Measurements from ENCODE around the gene REX1BD. TPM values are rescaled to one million over a fixed set of nuclear protein-coding genes. Genes with fewer than 3 reads are reported as not detected.

REX1BD gene
- total RNA-seq, 2 experiments from 2014 or later: 81.2 to 83.3 TPM

DNA sequence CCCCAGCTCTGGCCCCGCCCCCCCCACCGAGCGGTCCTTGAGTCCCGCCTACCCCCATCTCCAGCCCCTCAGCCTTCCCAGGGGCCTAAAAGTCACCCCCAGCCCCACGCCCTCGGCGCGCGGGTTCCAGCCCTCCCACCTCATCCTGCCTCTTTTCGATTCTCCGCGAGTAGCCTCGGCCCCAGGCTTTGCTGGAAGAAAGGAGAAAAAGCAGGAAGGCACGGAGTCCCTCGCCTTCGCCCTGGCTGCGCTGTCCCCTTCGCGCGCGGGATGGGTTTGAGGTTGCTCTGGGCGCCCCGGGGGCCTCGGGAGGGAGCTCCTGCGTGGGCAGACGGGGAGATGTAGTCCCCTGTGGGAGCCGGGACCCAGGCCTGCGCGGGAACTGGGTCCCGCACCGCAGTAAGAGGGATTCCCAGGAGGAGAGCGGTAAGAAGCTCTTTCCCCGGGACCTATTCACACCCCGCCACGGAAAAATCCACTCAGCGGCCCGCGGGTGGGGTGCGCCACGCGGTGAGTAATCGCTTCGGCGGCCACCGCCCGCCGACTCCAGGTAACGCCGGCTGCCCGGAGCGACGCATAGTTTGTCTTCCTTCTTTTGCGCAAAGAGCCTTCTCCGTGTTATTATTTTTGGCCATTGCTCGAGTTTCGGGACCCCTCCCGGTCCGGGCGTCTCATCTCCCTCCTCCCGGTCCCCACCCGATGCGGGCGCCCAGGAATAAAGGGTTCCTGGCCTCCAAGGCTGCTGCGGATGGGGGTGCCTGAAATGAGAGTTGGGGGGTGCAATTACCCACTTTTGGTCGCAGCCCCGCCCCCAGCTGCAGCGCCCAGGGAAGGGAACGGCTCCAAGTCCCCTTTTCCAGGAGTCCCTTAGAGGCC is 18.9 kb downstream of the REX1BD start:
- Mint-ChIP-seq H3K27ac (no peak overlapping the region), H3K36me3 (ENCODE audit: low read depth) (no peaks in the 10 kb centered on the region), H3K4me3 (no peak overlapping the region), H3K27me3 (peaks cover 73% of the 10 kb centered on the region), H3K4me1 (peaks cover 13% of the 10 kb centered on the region), H3K9me3 (no peaks in the 10 kb centered on the region)
- ChIA-PET CTCF (no interaction called here), POLR2A (no interaction called here)
- no peak for DNase-seq

DNA sequence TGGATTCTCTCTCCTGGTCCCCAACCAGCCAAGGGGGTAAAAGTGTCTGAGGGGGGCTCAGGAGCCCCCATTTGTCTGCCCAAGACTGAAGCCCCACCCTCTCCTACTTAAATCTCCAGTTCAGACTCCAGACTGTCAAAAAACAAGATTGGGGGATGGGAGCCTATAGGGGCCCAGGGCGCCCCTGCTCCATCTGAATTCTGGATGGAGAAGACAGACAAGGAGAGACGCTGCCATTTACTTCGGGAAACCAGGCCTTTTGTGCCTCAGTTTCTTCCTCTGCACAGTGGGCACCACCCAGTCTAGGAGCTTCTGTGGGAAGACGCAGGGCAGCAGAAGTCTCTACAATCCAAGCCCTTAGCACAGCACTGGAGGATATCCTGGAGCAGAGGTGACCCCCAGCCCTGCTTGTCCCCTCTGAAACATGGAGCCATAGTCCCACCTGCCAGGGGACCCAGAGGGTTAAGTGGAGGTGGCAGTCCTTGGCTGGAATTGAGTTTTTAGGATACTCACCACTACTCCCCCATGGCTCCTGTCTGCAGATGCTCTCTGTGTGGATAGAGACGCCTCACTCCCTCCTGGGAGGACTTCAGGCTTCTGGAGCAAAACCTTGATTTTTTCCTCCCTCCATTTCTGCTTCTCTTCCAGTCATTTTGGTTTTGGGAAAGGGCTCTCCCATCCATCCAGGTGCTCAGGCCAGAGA is 19.7 kb downstream of the REX1BD start:
- ChIA-PET POLR2A (no interaction called here), CTCF (no interaction called here)
- no peaks in the 10 kb centered on the region for H3K9me3 Mint-ChIP-seq
- H3K4me1 Mint-ChIP-seq: peaks cover 13% of the 10 kb centered on the region
- no peak for DNase-seq
- no peak overlapping the region for H3K4me3 Mint-ChIP-seq
- no peak overlapping the region for H3K27ac Mint-ChIP-seq
- H3K27me3 Mint-ChIP-seq: peaks cover 69% of the 10 kb centered on the region
- no peaks in the 10 kb centered on the region for H3K36me3 Mint-ChIP-seq (ENCODE audit: low read depth)

DNA sequence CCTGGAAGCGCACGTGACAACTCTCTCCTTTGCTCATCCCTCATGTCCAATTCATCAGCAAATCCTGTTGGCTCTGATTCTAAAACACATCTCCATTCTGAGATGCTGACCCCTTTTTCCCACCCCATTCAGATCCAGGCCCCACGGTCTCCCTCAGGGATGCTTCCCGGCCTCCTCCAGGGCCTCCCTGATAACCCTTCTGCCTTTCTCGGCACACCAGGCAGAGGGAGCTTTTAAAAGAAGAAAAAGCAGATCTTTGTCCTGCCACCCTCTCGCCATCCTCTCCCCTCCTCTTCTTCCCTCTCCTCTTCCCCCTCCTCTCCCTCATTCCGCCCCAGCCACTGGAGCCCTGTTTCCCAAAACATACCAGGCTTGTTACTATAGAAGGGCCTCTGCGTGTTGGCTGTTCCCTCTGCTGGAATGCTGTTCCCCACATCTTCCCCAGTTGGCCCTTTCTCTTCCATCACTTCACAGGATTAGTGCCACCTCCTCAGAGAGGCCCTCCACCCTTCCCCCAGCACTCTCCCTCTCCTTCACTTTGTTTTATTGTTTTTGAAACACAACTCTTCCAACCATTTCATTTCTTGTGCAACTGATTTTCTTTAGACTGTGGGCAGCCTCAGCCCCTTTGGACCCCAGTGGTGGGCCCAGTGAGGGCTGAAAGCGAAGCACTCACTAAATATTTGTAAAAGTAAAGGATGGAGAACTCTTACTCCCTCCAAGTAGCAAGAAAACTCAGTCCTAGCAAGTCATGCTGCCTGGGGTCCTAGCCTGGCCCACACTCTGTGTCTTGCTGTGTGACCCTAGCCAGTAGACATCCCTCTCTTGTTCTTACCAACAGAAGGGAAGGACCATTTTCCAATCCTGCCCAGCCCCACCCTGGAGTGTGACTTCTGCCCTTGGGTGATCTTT is 20.5 kb downstream of the REX1BD start:
- Mint-ChIP-seq H3K4me3 (no peak overlapping the region), H3K4me1 (peaks cover 15% of the 10 kb centered on the region), H3K36me3 (ENCODE audit: low read depth) (no peaks in the 10 kb centered on the region), H3K9me3 (no peaks in the 10 kb centered on the region), H3K27ac (no peak overlapping the region), H3K27me3 (peaks cover 74% of the 10 kb centered on the region)
- ChIA-PET POLR2A (no interaction called here), CTCF (no interaction called here)
- no peak for DNase-seq

DNA sequence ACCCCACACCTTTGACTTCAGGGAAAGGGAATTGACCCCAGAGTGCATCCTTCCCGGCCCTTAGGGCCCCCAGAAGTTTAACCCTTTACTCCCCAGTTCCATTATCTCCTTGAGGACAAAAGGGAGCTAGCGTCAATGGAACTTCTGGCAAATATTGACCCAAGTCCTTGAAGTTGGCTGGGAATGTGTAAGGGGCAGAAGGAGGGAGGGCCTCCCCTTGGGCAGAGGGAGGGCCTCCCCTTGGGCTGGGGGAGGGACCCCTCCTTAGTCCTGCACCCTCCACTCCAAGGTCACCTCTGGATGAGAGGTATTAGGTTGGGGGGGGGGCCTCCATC is 21.1 kb downstream of the REX1BD start:
- peaks cover 18% of the 10 kb centered on the region for H3K4me1 Mint-ChIP-seq
- no peaks in the 10 kb centered on the region for H3K36me3 Mint-ChIP-seq (ENCODE audit: low read depth)
- H3K9me3 Mint-ChIP-seq: no peaks in the 10 kb centered on the region
- POLR2A ChIA-PET: no interaction called here
- no peak overlapping the region for H3K27ac Mint-ChIP-seq
- H3K4me3 Mint-ChIP-seq: no peak overlapping the region
- DNase-seq: no peak
- CTCF ChIA-PET: no interaction called here
- peaks cover 75% of the 10 kb centered on the region for H3K27me3 Mint-ChIP-seq

DNA sequence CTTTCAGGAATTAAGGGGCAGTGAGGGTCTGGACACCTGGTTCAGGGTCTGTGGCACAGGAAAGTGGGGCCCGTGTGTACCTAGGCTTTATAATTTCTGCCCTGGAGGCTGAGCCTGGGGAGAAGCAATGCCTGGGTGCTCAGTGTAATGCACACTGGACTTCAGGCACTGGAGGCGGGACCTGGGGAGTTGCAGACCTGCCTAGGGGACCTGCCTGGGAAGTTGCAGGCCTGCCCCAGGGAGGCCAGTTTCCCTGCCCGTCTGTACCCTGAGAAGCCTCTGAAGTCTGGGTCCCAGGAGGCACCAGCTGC is 21.6 kb downstream of the REX1BD start:
- peaks cover 17% of the 10 kb centered on the region for H3K4me1 Mint-ChIP-seq
- no peak overlapping the region for H3K4me3 Mint-ChIP-seq
- DNase-seq: no peak
- ChIA-PET CTCF (no interaction called here), POLR2A (no interaction called here)
- peaks cover 75% of the 10 kb centered on the region for H3K27me3 Mint-ChIP-seq
- H3K27ac Mint-ChIP-seq: no peak overlapping the region
- H3K36me3 Mint-ChIP-seq (ENCODE audit: low read depth): no peaks in the 10 kb centered on the region
- no peaks in the 10 kb centered on the region for H3K9me3 Mint-ChIP-seq

DNA sequence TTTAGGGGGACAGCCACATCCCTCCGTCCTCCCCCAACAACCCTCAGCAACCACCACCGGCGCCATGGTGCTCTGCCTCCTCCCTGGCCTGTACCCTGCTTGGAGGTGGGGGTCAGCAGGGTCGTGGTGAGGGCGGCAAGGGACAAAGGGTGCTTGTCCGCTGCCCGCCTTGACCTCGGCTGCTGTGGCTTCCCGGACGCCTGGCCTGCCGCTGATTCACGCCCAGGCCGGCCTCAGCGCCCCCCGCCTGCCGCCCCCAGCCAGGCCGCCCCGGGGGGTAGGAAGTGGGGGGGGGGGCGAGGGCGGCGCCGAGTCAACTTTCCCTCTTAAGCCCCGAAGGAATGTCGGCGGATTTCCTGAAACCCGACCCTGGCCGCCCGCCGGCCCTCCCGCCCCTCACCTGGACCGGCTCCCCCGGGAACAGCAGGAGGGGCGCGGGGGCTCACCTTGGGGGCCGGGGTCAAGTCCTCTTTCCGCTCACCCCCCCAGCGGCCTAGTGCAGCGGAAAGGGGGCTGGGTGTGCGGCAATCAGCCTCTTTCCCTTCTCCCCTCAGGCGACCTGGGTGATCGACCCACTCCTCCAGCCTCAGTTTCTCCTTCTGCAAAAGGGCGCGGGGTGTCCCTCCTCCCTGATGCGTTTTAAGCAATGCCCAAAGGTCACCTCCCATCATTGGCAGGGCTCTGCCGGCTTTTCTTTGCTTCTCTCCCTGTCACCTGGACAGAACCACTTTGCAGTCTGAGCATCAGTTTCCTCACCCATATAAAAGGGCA is 22.1 kb downstream of the REX1BD start:
- ChIA-PET CTCF (no interaction called here), POLR2A (no interaction called here)
- Mint-ChIP-seq H3K4me1 (peaks cover 14% of the 10 kb centered on the region), H3K27me3 (peaks cover 72% of the 10 kb centered on the region), H3K36me3 (ENCODE audit: low read depth) (no peaks in the 10 kb centered on the region), H3K9me3 (no peaks in the 10 kb centered on the region), H3K27ac (no peak overlapping the region), H3K4me3 (no peak overlapping the region)
- no peak for DNase-seq

DNA sequence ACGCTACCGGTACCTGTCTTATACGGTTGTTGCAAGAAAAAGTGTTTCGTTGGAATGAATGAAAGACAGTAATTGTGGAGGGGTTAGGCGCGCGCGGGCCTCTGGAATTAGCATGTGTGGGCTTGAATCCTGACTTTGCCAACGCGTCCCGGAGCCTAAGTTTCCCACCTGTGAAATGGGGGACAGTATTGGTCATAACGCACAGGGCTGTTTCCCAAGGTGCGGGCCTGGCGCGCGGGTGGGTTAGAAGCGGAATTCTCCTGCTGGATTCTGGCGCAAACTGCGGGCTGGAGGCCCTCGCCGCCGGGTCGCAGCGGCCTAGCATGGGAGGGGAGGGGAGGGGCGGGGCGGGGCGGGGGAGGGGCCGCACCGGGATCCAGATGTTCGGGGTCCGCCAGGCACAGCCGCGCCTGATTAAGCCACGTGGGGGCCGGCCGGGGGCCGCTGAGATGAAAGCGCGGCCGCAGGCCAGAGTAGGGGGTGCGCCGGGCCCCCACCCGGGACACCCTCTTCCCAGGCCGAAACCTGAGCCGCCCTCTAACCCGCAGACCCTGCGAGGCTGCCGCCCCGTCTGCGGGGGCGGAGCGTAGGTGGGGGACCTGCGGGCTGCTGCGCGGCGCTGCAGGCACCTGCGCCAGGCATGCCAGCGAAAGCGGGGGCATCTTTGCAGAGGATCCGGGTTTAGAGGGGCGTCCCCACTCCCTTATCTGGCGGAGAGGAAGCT is 22.9 kb downstream of the REX1BD start:
- CTCF ChIA-PET: no interaction called here
- H3K4me3 Mint-ChIP-seq: no peak overlapping the region

DNA sequence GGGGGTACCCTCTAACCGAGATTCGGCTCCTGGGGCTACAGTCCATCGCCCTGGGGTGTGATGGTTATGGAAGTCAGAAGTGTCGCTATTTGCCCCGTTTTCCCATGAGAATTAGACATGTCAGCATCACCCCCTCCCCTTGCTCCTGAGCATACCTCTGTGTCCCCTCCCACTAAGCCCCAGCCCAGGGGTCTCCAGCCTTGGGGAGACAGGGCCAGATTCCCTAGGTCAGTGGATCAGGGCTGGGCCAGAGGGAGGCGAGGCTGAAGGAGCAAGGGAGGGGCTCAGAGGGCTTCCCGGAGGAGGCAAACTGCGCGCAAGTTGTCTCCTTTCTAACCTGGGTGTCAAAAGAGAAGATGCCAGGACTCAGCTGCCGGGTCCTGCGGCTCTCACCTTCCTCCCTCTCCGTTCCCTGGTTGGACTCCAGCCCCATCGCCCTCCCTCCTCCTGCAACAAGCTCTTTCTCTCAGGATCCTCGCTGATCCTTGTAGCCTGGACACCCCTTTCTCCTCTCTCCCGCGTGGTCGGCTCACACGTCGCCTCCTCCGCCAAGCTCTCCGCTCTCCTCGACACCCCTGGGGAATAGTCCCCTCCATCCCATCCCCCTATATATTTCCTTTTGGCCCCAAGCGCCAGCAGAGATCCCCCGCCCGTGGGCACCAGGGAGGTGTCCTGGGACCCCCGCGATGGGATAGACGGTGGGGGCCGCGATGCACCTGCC is 23.6 kb downstream of the REX1BD start:
- Mint-ChIP-seq H3K4me3 (peak overlapping the region; percentile 17), H3K27ac (no peak overlapping the region), H3K36me3 (ENCODE audit: low read depth) (no peaks in the 10 kb centered on the region), H3K4me1 (peaks cover 14% of the 10 kb centered on the region), H3K27me3 (peaks cover 69% of the 10 kb centered on the region), H3K9me3 (no peaks in the 10 kb centered on the region)
- DNase-seq: no peak
- POLR2A ChIA-PET: interaction anchor here (1.0 kb wide), 1 partner anchor 23 kb away, joined by 4 read pairs; the partner anchor contains the start of gene REX1BD
- CTCF ChIA-PET: no interaction called here

More for the DNA sequence above, 22.9 kb downstream of the REX1BD start:
- Mint-ChIP-seq H3K9me3 (no peaks in the 10 kb centered on the region), H3K36me3 (ENCODE audit: low read depth) (no peaks in the 10 kb centered on the region), H3K4me1 (peaks cover 14% of the 10 kb centered on the region), H3K27ac (no peak overlapping the region), H3K27me3 (peaks cover 72% of the 10 kb centered on the region)
- POLR2A ChIA-PET: no interaction called here
- no peak for DNase-seq

DNA sequence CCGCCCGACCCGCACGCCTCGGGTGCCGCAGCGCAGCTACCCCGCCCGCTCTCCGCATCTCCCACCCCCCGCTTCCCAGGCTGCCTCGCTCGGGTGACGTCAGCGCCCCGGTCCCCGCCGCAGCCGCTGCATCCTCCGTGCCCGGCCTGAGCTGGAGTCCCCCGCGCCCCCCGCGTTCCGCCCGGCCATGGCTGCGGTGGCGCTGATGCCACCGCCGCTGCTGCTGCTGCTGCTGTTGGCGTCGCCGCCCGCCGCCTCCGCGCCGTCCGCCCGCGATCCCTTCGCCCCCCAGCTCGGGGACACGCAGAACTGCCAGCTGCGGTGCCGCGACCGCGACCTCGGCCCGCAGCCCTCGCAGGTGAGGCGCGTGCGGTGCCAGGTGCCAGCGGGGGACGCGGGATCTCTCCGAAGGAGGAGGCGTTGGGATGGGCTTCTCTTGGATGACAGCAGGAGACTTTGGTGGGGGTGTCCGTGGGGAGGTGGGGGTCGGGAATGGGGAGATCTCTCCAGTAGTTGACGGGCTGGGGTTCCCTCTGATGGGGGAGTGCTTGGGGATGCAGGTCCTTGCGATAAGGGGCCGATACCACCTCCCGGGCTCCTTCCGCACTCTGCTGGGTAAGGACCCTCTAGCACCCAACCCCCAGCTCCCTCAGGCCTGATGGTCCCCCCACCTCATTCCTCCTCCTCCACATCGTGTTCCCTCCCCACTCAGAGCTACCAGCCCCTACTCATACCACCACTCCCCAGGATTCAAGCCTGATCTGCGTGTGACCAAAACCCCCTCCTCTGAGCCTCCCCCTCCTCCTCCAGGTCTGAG is 24.4 kb downstream of the REX1BD start, which contains the start of gene TMEM59L:
Gene TMEM59L (plus strand): TSS at position 99 of the 817 bp plus-strand sequence. CDS start 89 bp downstream, at position 188.
- H3K4me3 Mint-ChIP-seq: peak within 1 kb of the TSS; percentile 17
- H3K27ac Mint-ChIP-seq: no peak within 1 kb of the TSS
- DNase-seq: peak; percentile 43
- ChIA-PET CTCF (no interaction called here), POLR2A (interaction anchor here (1.0 kb wide), 1 partner anchor 24 kb away, joined by 4 read pairs; the partner anchor contains the start of gene REX1BD)
- peaks cover 65% of the 10 kb centered on the region for H3K27me3 Mint-ChIP-seq
- no peaks in the 10 kb centered on the region for H3K9me3 Mint-ChIP-seq
- H3K36me3 Mint-ChIP-seq (ENCODE audit: low read depth): no peaks in the 10 kb centered on the region
- H3K4me1 Mint-ChIP-seq: peaks cover 14% of the 10 kb centered on the region

DNA sequence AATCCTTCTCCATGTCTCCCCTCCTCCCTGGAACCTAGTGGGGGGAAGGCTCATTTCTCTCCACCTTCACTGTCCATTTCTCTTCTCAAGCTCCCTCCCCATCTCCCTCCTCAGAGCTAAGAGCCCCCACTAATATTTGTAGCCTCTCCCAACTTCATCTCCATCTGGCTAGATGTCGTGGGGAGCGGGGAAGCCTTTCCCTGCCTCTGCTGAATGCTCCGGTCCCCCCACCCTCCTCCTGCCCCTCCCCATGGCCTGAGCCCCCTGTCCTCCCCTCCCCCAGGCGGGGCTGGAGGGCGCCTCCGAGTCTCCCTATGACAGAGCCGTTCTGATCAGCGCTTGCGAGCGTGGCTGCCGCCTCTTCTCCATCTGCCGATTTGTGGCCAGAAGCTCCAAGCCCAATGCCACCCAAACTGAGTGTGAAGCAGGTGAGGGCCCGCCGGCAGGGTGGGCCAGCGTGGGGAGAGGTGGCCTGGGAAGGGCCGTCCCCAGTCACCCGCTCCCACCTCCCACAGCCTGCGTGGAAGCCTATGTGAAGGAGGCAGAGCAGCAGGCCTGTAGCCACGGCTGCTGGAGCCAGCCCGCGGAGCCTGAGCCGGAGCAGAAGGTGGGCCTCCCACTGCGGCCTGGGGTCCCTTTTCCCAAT is 25.1 kb downstream of the REX1BD start:
- H3K27me3 Mint-ChIP-seq: peaks cover 57% of the 10 kb centered on the region
- no peak for DNase-seq
- CTCF ChIA-PET: no interaction called here
- no peak overlapping the region for H3K4me3 Mint-ChIP-seq
- H3K27ac Mint-ChIP-seq: no peak overlapping the region
- peaks cover 14% of the 10 kb centered on the region for H3K4me1 Mint-ChIP-seq
- H3K9me3 Mint-ChIP-seq: no peaks in the 10 kb centered on the region
- H3K36me3 Mint-ChIP-seq (ENCODE audit: low read depth): no peaks in the 10 kb centered on the region
- POLR2A ChIA-PET: no interaction called here

DNA sequence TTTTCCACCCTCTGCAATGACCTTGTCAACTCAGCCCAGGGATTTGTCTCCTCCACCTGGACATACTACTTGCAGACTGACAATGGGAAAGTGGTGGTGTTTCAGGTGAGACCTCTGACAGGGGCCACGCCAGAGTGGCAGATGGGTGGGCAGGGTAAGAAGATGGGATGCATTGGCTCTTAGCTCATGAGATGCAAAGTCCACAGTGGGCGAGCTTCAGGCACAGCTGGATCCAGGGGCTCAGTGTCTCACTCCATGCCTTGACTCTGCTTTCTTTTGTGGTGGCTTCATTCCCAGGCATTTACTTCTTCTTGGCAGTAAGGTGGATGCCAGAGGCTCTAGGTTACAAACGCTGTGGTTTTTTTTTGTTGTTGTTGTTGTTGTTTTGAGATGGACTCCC is 27.4 kb downstream of the REX1BD start:
- ChIA-PET POLR2A (no interaction called here), CTCF (no interaction called here)
- Mint-ChIP-seq H3K36me3 (ENCODE audit: low read depth) (no peaks in the 10 kb centered on the region), H3K9me3 (no peaks in the 10 kb centered on the region), H3K27ac (no peak overlapping the region), H3K4me1 (peaks cover 13% of the 10 kb centered on the region), H3K4me3 (no peak overlapping the region), H3K27me3 (peaks cover 38% of the 10 kb centered on the region)
- no peak for DNase-seq
